HG03108 (cell line): ENCODE measurements around the gene PRELID2.
"Not testable (repeated sequence)": the region's sequence is repeated elsewhere in the genome, so short reads cannot be mapped to it uniquely, and the experiment has no call there.

Experiments
- ATAC-seq: cut with Tn5 transposase; IDR thresholded peaks from one replicate; pipeline ENCODE4 v1.9.1; 2021; ENCODE audit warnings: moderate library complexity; ENCODE audit not compliant: unreplicated experiment

Gene PRELID2

GRCh38 chr5:145752947-145753346 lies 82.2 kb downstream of the PRELID2 start:
- no peak for ATAC-seq

DNA sequence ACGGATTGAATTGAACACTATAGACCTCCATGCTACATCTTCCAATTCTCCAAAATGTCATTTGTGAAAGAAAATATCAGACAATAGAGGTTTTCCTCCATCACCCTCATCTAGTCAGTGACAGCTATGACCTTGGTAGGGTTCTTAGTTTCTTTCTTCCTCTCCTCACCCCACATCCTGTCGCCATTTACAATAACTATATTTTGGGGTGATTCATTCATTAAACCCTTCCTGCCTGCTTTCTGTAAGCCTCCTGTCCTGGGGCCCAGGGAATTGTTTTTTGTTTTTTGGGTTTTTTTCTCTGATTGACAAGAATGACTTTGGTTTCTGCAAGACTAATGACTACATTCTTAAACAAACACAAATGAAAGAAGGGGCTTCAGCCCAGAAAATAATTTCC lies 82.6 kb downstream of the PRELID2 start:
- ATAC-seq: no peak

DNA sequence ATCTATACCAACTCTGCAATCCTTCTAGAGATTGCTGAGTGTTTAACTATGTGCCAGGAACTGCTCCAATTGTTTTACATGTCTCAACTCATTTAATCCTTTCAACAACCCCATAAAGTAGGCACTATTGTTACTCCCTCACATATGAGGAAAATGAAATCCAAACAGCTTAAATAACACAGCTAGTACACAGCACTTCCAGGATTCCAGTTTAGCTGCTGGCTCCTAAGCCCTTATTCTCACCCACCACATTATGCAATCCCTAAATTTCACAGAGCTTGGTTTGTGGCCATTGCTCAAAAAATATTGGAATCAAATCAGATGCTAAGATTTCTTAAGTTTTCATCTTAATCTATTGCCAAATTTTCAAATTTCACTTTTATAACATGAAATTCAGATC lies 84.9 kb downstream of the PRELID2 start:
- ATAC-seq: no peak

DNA sequence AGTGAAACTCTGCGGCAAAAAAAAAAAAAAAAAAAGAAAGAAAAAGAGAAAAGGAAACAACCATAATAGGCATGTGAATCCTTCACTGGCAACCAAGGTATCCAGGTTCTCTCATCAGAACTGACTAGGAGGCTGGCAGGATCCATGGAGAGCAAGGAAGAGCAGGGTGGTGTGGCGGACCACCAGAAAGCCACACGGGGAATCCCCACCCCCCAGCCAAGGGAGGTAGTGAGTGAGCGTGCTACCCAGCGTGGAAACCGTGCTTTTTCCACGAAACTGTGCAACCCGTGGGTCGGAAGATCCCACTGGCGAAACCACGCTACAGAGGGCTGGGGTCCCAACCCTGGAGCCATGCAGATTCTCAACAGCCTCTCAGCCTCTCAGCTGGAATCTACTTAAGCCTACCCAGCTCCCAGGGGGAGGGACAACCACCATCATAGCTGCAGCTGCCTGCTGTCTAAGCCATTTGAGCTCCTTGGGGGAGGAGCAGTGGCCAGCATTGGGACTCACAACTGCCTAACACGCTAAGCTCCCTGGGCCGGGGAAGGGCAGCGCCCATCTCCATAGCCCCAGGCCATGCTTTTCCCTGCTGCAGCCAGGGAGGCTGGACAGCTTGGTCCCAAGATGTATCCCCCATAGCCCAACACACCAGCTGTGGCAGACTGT lies 91.6 kb downstream of the PRELID2 start:
- ATAC-seq: no peak

DNA sequence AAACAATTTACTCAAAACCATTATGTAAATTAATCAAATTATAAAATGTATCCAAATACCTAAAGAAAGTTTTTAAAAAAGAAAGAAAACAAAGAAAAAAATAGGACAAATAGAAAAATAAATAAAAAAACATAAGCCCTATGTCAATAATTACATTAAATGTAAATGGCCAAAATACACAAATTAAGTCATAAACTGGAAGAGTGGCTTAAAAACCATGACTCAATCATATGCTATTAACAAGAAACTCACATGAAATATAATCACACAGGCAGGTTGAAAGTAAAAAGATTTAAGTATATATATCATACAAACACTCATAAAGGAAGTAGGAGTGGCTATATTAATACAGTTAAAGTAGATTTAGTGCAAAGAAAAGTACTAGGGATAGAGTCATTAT lies 95.3 kb downstream of the PRELID2 start:
- no peak for ATAC-seq

GRCh38 chr5:145738227-145738626 lies 96.9 kb downstream of the PRELID2 start:
- ATAC-seq: no peak

- no peak for ATAC-seq
Measured at GRCh38 chr5:145737578-145737977, 97.6 kb downstream of the PRELID2 start.

DNA sequence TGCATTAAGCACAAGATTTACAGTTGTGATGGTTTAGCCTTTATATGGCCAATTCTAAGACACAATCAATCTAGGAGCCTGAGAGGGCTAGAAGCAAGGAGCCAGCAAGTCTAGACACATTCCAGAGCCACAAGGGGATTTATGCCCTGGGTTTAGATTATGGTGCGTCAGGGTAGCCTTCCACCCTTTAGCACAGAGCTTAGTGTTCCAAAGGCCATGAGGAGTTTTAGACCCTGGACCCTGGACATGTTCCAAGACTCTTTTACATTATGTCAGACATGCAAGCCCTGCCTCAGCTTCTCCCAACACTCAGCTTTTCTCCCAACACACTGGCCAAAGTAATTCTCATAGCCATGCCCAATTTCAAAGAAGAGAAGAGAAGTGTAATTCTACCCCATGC lies 105.2 kb downstream of the PRELID2 start:
- ATAC-seq: not testable (repeated sequence)

- no peak for ATAC-seq
Measured at GRCh38 chr5:145723516-145723915, 111.6 kb downstream of the PRELID2 start.

GRCh38 chr5:145718956-145719355 lies 116.2 kb downstream of the PRELID2 start:
- ATAC-seq: no peak

- no peak for ATAC-seq
Measured at GRCh38 chr5:145715412-145715811, 119.7 kb downstream of the PRELID2 start.

DNA sequence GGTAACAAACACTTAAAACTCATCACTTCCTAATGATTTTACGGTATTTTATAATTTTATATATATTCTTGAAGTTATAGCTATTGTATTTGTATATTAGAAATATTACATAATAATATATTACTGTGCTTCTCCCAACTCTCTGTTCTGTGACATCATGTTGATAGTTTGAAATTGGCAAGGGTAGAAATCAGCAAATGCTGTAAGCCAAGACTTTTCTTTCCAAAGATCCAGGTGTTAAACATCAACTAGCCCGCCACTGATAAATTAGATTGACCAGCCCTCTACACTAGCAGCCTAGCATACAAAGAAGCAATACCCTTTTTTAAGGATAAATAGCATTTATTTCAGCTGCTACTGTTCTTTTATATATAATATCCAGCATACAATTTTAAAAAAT lies 122.9 kb downstream of the PRELID2 start:
- ATAC-seq: no peak

GRCh38 chr5:145711417-145711816 lies 123.7 kb downstream of the PRELID2 start:
- ATAC-seq: no peak
